Posterior vena cava (tissue), 2 donors: ENCODE results near the gene GALNT9. TPM values are rescaled to one million over a fixed set of nuclear protein-coding genes. Genes with fewer than 3 reads are reported as not detected.
A peak's percentile ranks its signal among the peaks of the same experiment; 100 is the strongest.
"Not testable (repeated sequence)": the region's sequence is repeated elsewhere in the genome, so short reads cannot be mapped to it uniquely, and the experiment has no call there.

ENCODE experiments used
- DNase-seq: peaks from one replicate; pipeline ENCODE4 v3.0.0-alpha.2; 2020; ENCODE audit warnings: low spot score
- intact Hi-C, 2 donors: fragments of 100-400 bp; cut with DNase I; formaldehyde crosslinking; loops; one replicate each; pipeline versions ENCODE4 v1.14.1 to v1.14.2; 2022 to 2023
- total RNA-seq, 2 donors: library from RNA; stranded (reverse); fragmentation: NEBNext Ultra II Directional; extraction: Animal tissue kit (Norgen Biotek cat#: 25700); gene quantifications; one replicate each; pipeline ENCODE4 v1.2.1, GENCODE V29; 2021
- donor health status: DM: yes; HTN: yes; CAD: no.
- donor health status: DM: yes; HTN: yes; CAD: no.

GALNT9 gene
- total RNA-seq, 2 donors from 2014 or later, result not detected

- peak; percentile 38 for DNase-seq
- intact Hi-C loops, result no loop called here
Observed at GRCh38 chr12:132360410-132360809, 31.0 kb upstream of the GALNT9 start.

- peak; percentile 71 for DNase-seq
- intact Hi-C loops, result no loop called here
Observed at GRCh38 chr12:132359971-132360370, 30.6 kb upstream of the GALNT9 start.

GRCh38 chr12:132359551-132359950 lies 30.2 kb upstream of the GALNT9 start:
- peak; percentile 49 for DNase-seq
- intact Hi-C loops, result no loop called here

GRCh38 chr12:132358241-132359225 lies 29.1 kb upstream of the GALNT9 start:
- intact Hi-C loops, result not testable (repeated sequence)
- DNase-seq, result peak; percentile 59

- intact Hi-C loops, result no loop called here
- peak; percentile 58 for DNase-seq
Observed at GRCh38 chr12:132357623-132358186, 28.3 kb upstream of the GALNT9 start.

- DNase-seq, result peak; percentile 66
- intact Hi-C loops, result no loop called here
Observed at GRCh38 chr12:132356691-132357622, 27.6 kb upstream of the GALNT9 start.

GRCh38 chr12:132355742-132356681 lies 26.6 kb upstream of the GALNT9 start:
- intact Hi-C loops, result no loop called here
- DNase-seq, result peak; percentile 66

- intact Hi-C loops, result no loop called here
- DNase-seq, result peak; percentile 61
Observed at GRCh38 chr12:132354982-132355680, 25.7 kb upstream of the GALNT9 start.

GRCh38 chr12:132354211-132354981 lies 25.0 kb upstream of the GALNT9 start:
- DNase-seq, result peak; percentile 74
- intact Hi-C loops, result no loop called here

GRCh38 chr12:132353811-132354210 lies 24.4 kb upstream of the GALNT9 start:
- peak; percentile 64 for DNase-seq
- intact Hi-C loops, result no loop called here

- DNase-seq, result peak; percentile 72
- intact Hi-C loops, result no loop called here
Observed at GRCh38 chr12:132352896-132353800, 23.8 kb upstream of the GALNT9 start.

- intact Hi-C loops, result no loop called here
- DNase-seq, result no peak
Observed at GRCh38 chr12:132351751-132352495, 22.5 kb upstream of the GALNT9 start.

GRCh38 chr12:132349501-132350131 lies 20.2 kb upstream of the GALNT9 start:
- intact Hi-C loops, result no loop called here
- no peak for DNase-seq

- intact Hi-C loops, result no loop called here
- no peak for DNase-seq
Observed at GRCh38 chr12:132348176-132348575, 18.8 kb upstream of the GALNT9 start.
